Measurements from ENCODE around the gene CLSTN3. TPM values are rescaled to one million over a fixed set of nuclear protein-coding genes. Genes with fewer than 3 reads are reported as not detected.

Gene CLSTN3
- total RNA-seq, 1 experiment from 2014 or later: 24.7 TPM

DNA sequence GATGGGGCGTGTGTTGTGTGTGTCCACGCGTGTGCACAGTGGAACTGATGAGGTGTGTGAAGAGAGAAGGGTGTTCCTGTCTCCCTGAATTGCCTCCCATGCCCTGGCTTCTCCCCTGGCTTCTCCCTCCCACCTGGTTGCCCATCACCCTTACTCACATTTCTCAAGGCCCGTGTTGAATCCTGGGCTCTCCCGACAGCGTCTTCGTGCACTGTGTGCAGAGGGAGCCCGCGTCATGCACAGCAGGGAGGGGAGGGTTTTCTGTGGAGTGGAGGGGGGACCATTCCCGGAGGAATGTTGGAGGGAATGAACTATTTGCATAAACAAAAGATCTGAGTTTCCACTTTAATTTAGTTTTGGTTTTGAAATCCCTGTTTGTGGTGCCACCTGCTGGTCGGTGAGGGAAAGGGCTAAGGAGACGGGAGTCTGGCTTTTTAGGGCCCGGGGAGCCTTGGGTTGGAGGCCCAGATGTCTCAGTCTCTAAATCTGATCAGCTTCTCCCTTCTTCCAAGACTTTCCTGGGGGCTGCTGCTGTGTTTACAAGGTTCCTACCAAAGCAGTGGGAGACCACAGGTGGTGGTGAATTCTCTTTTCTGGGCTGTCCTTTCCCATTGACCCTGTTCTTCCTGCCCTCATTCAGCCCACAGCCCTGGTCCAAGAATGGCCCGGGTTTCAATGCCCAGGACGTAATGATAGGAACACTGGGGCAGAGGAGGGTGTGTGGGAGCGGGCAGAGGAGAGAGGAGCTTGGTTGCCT lies 37.8 kb upstream of the CLSTN3 start, which contains the start of gene C1R:
TSS of gene C1R (minus strand) at position 217 of the 757 bp plus-strand sequence. CDS start at position 160, 57 bp downstream.
- DNase-seq (ENCODE audit: low spot score) (peak; percentile 76), ATAC-seq (peak; percentile 49)
- Mint-ChIP-seq H3K36me3 (no peaks in the 10 kb centered on the region), H3K9me3 (no peaks in the 10 kb centered on the region), H3K27ac (peak within 1 kb of the TSS; percentile 79; the same call in 1 of the 2 replicates), H3K4me1 (peaks cover 34% of the 10 kb centered on the region), H3K27me3 (ENCODE audit: low read depth) (no peaks in the 10 kb centered on the region; the same call in none of the 2 replicates), H3K4me3 (peak within 1 kb of the TSS; percentile 65)
- TF ChIP-seq ELF4 (CRISPR knock-in tag; IDR thresholded peaks at IDR 0.05; ENCODE audit: low read depth): no peak
- TF ChIP-seq, protein P1, sequence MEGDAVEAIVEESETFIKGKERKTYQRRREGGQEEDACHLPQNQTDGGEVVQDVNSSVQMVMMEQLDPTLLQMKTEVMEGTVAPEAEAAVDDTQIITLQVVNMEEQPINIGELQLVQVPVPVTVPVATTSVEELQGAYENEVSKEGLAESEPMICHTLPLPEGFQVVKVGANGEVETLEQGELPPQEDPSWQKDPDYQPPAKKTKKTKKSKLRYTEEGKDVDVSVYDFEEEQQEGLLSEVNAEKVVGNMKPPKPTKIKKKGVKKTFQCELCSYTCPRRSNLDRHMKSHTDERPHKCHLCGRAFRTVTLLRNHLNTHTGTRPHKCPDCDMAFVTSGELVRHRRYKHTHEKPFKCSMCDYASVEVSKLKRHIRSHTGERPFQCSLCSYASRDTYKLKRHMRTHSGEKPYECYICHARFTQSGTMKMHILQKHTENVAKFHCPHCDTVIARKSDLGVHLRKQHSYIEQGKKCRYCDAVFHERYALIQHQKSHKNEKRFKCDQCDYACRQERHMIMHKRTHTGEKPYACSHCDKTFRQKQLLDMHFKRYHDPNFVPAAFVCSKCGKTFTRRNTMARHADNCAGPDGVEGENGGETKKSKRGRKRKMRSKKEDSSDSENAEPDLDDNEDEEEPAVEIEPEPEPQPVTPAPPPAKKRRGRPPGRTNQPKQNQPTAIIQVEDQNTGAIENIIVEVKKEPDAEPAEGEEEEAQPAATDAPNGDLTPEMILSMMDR (IDR thresholded peaks at IDR 0.05): peak; percentile 82
- ChIA-PET POLR2A (interaction anchor here (0.5 to 1.1 kb wide), 2 partner anchors 74 to 167 kb away, joined by 3 to 4 read pairs; partner anchors contain the start of gene LPCAT3), CTCF (interaction anchor here (0.7 to 7.7 kb wide), 7 partner anchors 10 to 93 kb away, joined by 3 to 63 read pairs (median 3); partner anchors contain the start of gene C1RL)

- ATAC-seq (no peak), DNase-seq (ENCODE audit: low spot score) (no peak)
- ChIA-PET POLR2A (interaction anchor here (1.3 kb wide), 1 partner anchor 149 kb away, joined by 3 read pairs; the partner anchor contains the start of genes C12orf57 and RNU7-1), CTCF (interaction anchor here (0.7 to 7.7 kb wide), 7 partner anchors 9 to 93 kb away, joined by 3 to 63 read pairs (median 3); partner anchors contain the start of gene C1RL)
- no peaks in the 10 kb centered on the region for H3K36me3 Mint-ChIP-seq
- TF ChIP-seq MLX (CRISPR knock-in tag; IDR thresholded peaks at IDR 0.05): no peak
- no peak for TF ChIP-seq NR1H2 (CRISPR knock-in tag; IDR thresholded peaks at IDR 0.05)
- no peak for TF ChIP-seq ATF3 (CRISPR knock-in tag; conservative IDR thresholded peaks at IDR 0.05)
- no peak for TF ChIP-seq RELA (CRISPR knock-in tag; IDR thresholded peaks at IDR 0.05; ENCODE audit: borderline replicate concordance)
- no peak for TF ChIP-seq GABPB1 (CRISPR knock-in tag; IDR thresholded peaks at IDR 0.05)
- no peak for TF ChIP-seq ZNF281 (CRISPR knock-in tag; IDR thresholded peaks at IDR 0.05)
- TF ChIP-seq, protein P2, sequence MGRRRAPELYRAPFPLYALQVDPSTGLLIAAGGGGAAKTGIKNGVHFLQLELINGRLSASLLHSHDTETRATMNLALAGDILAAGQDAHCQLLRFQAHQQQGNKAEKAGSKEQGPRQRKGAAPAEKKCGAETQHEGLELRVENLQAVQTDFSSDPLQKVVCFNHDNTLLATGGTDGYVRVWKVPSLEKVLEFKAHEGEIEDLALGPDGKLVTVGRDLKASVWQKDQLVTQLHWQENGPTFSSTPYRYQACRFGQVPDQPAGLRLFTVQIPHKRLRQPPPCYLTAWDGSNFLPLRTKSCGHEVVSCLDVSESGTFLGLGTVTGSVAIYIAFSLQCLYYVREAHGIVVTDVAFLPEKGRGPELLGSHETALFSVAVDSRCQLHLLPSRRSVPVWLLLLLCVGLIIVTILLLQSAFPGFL (CRISPR knock-in tag; IDR thresholded peaks at IDR 0.05; ENCODE audit: borderline replicate concordance): no peak
- TF ChIP-seq NFATC4 (CRISPR knock-in tag; IDR thresholded peaks at IDR 0.05): no peak
- TF ChIP-seq PRRX2 (CRISPR knock-in tag; IDR thresholded peaks at IDR 0.05): no peak
- no peak for TF ChIP-seq ZNF396 (CRISPR knock-in tag; IDR thresholded peaks at IDR 0.05; ENCODE audit: borderline replicate concordance)
- TF ChIP-seq ETV6 (CRISPR knock-in tag; IDR thresholded peaks at IDR 0.05): no peak
- TF ChIP-seq ATF6 (CRISPR knock-in tag; IDR thresholded peaks at IDR 0.05): no peak
- TF ChIP-seq AR (CRISPR knock-in tag; IDR thresholded peaks at IDR 0.05): no peak
- no peak for TF ChIP-seq HMGA2 (CRISPR knock-in tag; IDR thresholded peaks at IDR 0.05)
- no peak for TF ChIP-seq JAZF1 (CRISPR knock-in tag; IDR thresholded peaks at IDR 0.05)
- no peak for TF ChIP-seq EMX1 (CRISPR knock-in tag; IDR thresholded peaks at IDR 0.05)
- TF ChIP-seq KAT7 (CRISPR knock-in tag; IDR thresholded peaks at IDR 0.05; ENCODE audit: borderline replicate concordance): no peak
- peaks cover 34% of the 10 kb centered on the region for H3K4me1 Mint-ChIP-seq
- H3K9me3 Mint-ChIP-seq: no peaks in the 10 kb centered on the region
- H3K27ac Mint-ChIP-seq: no peak overlapping the region
- H3K27me3 Mint-ChIP-seq (ENCODE audit: low read depth): no peaks in the 10 kb centered on the region; the same call in none of the 2 replicates
- no peak overlapping the region for H3K4me3 Mint-ChIP-seq
Observed at GRCh38 chr12:7092986-7093460, 37.1 kb upstream of the CLSTN3 start.
